Hematopoietic multipotent progenitor cell treated with erythropoietin and hydrocortisone succinate and interleukin-3 and kit ligand, for 17 days (in vitro differentiated cells): ENCODE data around the gene RAB3GAP2.
"Not testable (repeated sequence)": the region's sequence is repeated elsewhere in the genome, so short reads cannot be mapped to it uniquely, and the experiment has no call there.

Experiments
- DNase-seq: peaks from one replicate; pipeline ENCODE4 v3.0.0-alpha.2; 2015; ENCODE audit warnings: low spot score

Gene RAB3GAP2

GRCh38 chr1:220139966-220140365, 132.3 kb downstream of the RAB3GAP2 start:
- no peak for DNase-seq

GRCh38 chr1:220137019-220137786, 135.1 kb downstream of the RAB3GAP2 start:
- DNase-seq: no peak

DNA sequence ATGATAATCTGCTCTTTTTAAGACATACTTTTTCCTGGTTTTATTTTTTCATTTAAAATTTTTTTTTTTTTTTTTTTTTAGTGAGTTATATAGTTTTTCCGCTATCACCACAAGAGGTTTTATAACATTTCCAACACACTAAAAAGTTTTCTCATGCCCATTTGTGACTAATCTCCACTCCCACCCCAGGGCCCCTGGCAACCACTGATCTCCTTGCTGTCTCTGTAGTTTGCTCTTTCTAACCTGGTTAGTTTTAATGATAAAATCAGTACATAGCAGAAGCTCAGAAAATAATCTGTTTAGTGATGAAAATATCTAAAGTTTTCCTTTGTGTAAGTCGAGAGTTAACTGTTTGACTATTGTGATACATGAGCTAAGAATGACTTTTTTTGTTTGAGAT, 136.5 kb downstream of the RAB3GAP2 start:
- DNase-seq: no peak

DNA sequence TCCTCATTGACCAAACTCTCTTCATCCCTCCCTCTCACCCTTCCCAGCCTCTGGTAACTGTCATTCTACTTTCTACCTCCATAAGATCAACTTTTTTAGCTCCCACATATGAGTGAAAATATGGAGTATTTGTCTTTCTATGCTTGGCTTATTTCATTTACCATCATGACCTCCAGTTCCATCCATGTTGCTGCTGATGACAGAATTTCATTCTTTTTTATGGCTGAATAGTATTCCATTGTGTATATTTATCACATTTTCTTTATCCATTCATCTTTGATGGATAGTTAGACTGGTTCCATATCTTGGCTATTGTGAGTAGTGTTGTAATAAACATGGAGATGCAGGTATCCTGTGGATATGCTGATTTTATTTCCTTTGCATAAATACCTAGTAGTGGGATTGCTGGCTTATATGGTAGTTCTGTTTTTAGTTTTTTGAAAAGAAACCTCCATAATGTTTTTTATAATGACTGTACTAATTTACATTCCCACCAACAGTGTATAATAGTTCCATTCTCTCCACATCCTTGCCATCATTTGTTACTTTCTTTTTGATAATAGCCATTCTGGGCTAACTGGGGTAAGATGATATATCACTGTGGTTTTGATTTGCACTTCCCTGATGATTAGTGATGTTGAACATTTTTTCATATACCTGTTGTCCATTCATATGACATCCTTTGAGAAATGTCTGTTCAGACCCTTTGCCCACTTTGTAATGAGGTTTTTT, 142.6 kb downstream of the RAB3GAP2 start:
- DNase-seq: no peak

GRCh38 chr1:220127076-220127475, 145.2 kb downstream of the RAB3GAP2 start:
- no peak for DNase-seq

DNA sequence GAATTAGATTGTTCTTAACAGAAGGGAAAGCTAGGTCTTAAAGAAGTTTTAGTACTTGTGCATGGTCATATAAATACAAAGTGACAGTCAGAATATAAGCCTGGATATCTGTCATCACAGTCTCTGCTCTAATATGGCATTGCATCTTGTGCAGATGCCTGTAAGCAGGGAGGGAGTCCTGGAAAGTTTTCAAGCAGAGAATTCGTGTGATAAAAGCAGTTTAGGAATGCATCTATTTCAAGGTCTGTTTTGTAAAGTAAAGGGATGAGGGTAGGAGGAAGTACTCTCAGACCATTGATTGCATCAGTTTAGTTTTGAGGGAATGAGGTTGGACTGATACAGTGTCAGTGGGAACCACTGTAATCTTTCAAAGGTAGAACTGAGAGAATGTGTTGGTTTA, 147.7 kb downstream of the RAB3GAP2 start:
- DNase-seq: no peak

DNA sequence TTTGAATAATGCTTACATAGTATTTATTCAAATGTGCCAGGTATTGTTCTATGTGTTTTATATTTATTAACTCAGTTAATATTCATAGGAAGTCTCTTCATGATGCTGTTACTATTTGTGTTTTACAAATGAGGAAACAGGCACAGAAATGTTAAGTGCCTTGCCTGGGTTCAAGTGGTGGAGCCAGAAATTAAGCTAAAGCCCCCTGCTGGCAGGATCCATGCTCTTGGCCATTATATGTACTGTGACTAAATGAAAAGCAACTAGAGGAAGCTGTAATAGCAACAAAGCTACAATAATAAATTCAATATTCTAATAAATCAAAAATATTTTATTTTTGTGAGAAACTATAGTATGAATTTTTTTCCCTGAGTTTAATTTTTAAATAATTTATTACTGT, 148.4 kb downstream of the RAB3GAP2 start:
- peak; percentile 36 for DNase-seq

- DNase-seq: no peak
These were observed 149.2 kb downstream of the RAB3GAP2 start for GRCh38 chr1:220123066-220123465.

DNA sequence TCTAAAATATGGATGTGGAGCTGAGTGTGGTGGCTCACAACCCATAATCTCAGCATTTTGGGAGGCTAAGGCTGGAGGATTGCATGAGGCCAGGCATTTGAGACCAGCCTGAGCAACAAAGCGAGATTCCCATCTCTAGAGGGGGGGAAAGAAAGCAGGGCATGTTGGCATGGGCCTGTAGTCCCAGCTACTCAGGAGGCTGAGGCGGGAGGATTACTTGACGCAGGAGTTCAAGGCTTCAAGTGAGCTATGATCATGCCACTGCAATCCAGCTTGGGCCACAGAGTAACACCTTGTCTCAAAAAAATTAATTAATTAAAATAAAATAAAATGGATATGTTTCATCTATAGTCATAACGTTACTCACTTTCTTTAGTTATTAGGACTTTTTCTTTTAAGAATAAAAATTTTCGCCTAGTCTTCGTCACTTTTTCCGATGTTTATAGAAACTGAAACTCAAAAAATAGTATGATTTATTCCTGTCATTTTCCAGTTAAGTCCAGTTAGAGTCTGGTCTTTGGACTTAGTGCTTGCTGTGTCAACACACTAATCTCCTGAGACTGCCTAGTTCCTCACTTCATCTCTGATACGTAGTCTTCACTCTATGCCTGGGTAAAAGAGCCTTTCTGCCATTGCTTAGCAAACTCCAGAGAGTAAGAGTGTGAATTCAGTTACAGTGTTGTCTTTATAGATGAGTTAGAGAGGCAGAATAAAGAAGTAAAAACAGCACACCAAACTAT, 150.3 kb downstream of the RAB3GAP2 start:
- no peak for DNase-seq

DNA sequence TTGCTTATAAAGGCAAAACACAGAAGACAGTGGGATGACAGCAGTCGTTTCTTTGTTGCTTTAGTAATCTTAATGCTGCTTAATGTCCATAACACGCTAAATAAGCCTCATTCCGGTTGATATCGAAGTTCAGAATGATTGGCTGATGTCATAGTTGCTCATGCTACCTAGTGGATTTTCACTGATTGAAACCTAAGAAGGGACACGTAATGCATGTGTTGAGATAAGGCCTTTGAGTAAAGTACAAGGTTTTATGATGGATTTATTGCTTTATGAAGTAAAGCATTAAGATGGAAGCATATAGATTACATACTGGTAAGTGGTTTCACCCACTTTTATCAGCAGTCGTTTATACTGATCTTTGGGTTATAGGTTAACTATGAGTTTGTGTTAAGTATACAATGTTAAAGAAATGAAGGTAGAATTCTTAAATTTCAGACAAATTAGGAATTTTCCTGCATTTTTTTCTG, 153.2 kb downstream of the RAB3GAP2 start:
- no peak for DNase-seq

DNA sequence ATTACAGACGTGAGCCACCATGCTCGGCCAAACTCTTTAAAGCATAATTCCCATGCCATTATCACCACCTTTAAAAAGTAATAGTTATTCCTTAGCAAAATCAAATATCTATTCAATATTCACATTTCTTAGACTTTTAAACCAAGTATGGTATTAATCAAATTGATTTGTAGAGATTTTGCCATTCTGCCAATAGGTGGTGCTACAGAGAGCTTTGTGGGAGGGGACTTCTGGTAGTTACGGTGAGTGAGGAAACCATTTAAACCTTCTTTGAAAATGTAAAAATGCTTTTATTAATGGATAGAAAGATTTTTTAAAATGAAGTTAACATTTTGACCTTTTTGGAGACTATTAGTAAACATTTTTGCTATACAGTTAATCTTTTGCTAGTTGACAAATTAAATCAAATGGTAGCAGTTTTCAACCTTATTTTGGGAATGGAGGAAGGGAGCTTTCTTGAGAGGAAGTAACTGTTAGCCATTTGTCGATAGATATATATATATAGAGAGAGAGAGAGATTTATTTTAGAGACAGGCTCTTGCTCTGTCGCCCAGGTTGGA, 159.0 kb downstream of the RAB3GAP2 start:
- DNase-seq: peak; percentile 43

GRCh38 chr1:220112600-220112999, 159.7 kb downstream of the RAB3GAP2 start:
- not testable (repeated sequence) for DNase-seq

GRCh38 chr1:220110473-220110872, 161.8 kb downstream of the RAB3GAP2 start:
- DNase-seq: not testable (repeated sequence)

GRCh38 chr1:220099826-220100225, 172.4 kb downstream of the RAB3GAP2 start:
- no peak for DNase-seq
